Jurkat, Clone E6-1 (cell line): ENCODE results near the gene TSNAX.
A peak's percentile ranks its signal among the peaks of the same experiment; 100 is the strongest.
"Not testable (repeated sequence)": the region's sequence is repeated elsewhere in the genome, so short reads cannot be mapped to it uniquely, and the experiment has no call there.

ENCODE experiments used
- DNase-seq: peaks from one replicate; pipeline ENCODE4 v3.0.0-alpha.2; 2011; ENCODE audit warnings: low read depth, low spot score
- H3K4me3 ChIP-seq: 2 replicates; pipeline ENCODE4 v1.5.1; 2011; ENCODE audit warnings: mild to moderate bottlenecking, low read length, control low read depth, moderate library complexity

Gene TSNAX

GRCh38 chr1:231557411-231557810, 28.9 kb downstream of the TSNAX start:
- no peak overlapping the region for H3K4me3 ChIP-seq
- no peak for DNase-seq

- DNase-seq: no peak
- H3K4me3 ChIP-seq: no peak overlapping the region
Observed at GRCh38 chr1:231557898-231558707, 29.6 kb downstream of the TSNAX start.

GRCh38 chr1:231558708-231559185, 30.3 kb downstream of the TSNAX start:
- DNase-seq: no peak
- H3K4me3 ChIP-seq: no peak overlapping the region

DNA sequence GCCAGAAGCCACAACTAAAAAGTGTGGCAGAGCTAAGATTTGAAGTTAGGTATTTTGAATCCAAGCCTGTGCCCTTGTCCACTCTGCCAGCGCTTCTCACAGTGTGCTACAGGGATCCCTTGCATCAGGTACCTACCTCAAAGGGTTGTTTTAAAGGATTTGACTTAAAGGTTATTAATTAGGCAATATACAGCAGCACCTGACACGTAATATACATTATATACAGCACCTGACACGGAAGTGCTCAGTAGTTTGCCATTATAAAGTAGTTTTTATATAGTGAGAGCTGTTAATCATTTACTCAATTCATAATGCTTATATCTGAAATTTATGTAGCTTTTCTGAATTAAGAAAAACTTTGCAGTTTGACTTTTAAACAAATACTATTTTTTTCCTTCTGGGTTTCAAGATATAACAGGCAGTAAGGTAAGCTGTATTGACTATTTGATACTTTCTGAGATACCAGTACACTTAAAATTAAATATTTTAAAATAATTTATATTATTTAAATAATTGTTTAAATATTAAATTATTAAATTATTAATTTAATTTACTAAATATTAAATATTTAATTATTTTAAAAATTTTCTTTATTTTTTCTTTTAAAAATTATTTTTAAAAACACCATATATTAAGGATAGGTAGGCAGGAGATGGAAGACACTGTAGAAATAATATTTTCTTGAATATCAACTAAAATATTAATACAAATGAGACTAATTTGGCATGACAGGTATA, 33.3 kb downstream of the TSNAX start:
- no peak overlapping the region for H3K4me3 ChIP-seq
- DNase-seq: no peak

DNA sequence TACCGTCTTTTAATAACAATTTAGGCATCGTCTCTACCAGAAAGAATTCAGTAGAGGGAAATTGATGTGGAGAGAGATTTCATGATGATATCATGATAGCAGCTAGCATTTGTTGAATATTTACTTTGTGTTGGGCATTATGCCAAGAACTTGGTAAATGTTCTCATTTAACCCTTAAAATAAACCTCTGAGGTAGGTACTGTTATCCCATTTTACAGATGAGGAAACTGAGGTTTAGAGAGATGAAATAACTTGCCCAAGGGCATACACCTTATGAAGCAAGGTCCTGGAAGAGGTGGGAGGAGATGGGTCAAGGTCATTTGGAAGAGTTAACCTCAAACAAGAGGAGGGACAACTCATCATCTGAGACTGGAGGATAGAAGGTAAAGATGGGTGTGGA, 34.8 kb downstream of the TSNAX start:
- no peak overlapping the region for H3K4me3 ChIP-seq
- no peak for DNase-seq

- DNase-seq: no peak
- H3K4me3 ChIP-seq: no peak overlapping the region
Observed at GRCh38 chr1:231564373-231564772, 35.9 kb downstream of the TSNAX start.

DNA sequence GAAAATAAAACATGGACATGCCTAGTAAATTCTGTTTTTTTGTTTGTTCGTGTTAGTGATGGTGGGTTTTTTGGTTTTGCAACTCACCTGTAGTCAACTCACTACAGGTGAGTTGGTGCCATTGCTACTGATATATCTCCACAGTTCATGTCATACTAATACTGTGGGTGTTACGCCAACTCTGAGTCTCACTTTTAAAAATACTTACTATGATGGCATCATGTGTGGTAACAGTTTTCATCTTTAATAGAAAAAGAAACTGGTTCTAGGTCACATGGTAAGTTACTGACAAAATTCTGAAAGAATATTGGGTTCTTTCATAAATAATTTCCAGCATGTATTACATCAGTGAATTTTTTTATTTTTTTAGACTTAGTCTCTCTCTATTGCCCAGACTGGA, 38.0 kb downstream of the TSNAX start:
- H3K4me3 ChIP-seq: no peak overlapping the region
- DNase-seq: no peak

- not testable (repeated sequence) for DNase-seq, H3K4me3 ChIP-seq
Observed at GRCh38 chr1:231570262-231570661, 41.8 kb downstream of the TSNAX start.

GRCh38 chr1:231571904-231572303, 43.4 kb downstream of the TSNAX start:
- DNase-seq: no peak
- no peak overlapping the region for H3K4me3 ChIP-seq

DNA sequence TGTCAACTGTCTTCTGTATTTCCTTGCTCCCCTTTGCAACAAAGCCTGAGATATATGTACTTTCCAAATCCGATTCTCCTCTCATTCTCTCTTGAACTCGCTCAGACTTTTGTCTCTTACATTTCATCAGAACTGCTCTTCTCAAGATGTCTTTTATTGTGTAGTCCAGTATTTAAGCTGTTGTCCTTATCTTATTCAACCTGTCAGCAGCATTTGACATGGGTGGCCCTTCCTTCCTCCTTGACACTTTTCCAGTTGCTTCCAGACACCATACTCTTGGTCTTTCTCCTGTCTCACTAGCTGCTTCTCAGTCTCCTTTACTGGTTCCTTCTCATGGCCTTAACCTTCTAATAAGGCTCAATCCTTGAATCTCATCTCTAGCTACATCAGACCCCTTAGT, 47.0 kb downstream of the TSNAX start:
- no peak overlapping the region for H3K4me3 ChIP-seq
- DNase-seq: no peak

DNA sequence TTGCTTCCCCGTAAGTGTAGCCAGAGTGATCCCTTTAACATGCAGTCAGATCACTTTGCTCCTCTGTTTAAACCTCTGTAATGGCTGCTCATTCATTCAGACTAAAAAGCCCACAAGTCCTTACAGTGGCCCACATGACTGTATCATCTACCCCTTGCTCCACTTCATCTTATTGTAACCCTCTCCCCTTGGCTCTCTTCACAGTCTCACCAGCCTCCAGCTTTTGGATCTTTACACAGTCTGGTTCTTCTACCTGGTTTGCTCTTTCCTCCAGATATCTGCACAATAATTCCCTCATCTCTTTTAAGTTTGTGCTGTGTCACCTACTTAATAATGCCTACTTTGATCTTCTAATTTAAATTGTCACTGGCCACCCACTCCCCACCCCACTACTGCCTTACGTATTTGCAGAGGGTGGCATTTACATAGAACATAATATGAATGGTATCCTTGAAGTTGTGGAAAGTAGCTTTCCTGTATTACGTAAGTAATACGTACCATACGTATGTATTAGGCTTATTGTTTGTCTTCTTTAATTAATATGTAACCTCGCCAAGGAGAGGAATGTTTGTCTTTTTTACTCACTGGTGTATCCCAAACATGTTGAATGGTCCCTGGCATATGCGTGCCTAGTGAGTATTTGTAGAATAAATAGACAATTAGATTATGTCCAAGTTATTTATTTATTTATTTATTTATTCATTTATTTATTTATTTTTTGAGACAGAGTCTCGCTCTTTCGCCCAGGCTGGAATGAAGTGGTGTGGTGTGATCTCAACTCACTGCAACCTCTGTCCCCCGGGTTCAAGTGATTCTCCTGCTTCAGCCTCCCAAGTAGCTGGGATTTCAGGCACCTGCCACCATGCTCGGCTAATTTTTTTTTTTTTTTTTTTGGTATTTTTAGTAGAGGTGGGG, 48.6 kb downstream of the TSNAX start:
- no peak overlapping the region for H3K4me3 ChIP-seq
- no peak for DNase-seq

DNA sequence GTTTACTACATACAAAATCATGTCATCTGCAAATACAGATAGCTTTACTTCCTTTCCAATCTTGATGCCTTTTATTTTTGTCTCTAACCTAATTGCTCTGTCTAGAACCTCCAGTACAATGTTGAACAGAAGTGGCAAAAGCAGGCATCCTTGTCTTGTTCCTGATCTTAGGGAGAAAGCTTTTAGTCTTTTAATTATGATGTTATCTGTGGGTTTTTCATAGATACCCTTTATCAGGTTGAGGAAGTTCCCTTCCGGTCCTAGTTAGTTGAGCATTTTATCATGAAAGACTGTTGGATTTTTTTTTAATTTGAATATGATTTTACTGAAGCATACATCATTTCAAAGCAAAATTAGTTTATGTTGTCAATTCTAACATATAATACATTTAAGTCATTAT, 52.4 kb downstream of the TSNAX start:
- DNase-seq: no peak
- H3K4me3 ChIP-seq: no peak overlapping the region

- H3K4me3 ChIP-seq: no peak overlapping the region
- no peak for DNase-seq
Observed at GRCh38 chr1:231581859-231582258, 53.4 kb downstream of the TSNAX start.

DNA sequence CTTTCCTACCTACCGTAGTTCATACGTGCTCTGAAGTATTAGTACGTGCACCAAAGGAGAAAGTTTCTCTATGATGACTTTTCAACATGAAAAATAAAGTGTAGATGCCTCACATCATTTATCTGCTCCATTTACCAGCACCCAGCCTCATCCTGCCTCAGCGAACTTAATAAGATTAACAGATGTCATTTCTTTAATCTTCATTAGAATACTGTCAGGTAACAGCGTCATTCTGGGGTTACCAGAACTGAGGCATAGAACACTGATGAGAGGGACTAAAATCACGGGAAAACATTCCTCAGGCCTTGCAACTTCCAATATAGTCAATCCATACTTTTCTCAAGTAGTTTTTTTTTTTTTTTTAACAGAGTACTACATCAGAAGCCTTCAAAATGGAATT, 54.9 kb downstream of the TSNAX start:
- no peak overlapping the region for H3K4me3 ChIP-seq
- DNase-seq: no peak

DNA sequence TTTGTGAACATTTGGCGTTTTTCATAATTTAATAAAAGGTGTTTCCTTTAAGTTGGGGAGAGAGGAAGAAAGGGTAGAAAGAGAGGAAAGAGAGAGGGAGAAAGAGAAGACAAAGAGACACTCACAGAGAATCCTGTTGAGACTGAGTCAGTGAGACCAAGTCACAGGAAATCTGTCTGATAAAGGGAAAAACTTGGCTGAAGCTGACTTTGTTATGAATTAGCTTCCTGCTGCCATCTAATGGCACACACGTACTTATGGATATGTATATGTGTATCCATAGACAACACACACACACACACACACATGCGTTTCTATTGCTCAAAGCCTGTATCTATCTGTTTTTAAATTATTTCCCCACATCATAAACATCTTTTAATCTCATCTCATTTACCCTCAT, 55.6 kb downstream of the TSNAX start:
- peak; percentile 37 for DNase-seq
- no peak overlapping the region for H3K4me3 ChIP-seq

DNA sequence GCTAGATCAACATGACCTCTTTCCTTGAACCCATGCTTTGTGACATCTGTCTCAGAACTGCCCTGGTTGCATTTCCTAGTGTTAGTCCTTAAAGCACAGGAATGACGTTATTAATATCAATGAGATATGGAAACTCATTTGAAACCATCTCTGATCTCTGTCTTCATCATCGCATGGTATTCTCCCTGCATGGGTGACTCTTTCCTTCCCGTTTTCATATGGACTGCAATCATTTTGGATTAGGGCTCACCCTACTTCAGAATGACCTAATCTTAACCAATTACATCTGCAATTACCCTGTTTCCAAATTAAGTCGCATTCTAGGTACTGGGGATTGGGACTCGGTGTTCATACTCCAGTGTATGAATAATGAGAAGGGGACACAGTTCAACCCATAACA, 56.5 kb downstream of the TSNAX start:
- no peak overlapping the region for H3K4me3 ChIP-seq
- no peak for DNase-seq

DNA sequence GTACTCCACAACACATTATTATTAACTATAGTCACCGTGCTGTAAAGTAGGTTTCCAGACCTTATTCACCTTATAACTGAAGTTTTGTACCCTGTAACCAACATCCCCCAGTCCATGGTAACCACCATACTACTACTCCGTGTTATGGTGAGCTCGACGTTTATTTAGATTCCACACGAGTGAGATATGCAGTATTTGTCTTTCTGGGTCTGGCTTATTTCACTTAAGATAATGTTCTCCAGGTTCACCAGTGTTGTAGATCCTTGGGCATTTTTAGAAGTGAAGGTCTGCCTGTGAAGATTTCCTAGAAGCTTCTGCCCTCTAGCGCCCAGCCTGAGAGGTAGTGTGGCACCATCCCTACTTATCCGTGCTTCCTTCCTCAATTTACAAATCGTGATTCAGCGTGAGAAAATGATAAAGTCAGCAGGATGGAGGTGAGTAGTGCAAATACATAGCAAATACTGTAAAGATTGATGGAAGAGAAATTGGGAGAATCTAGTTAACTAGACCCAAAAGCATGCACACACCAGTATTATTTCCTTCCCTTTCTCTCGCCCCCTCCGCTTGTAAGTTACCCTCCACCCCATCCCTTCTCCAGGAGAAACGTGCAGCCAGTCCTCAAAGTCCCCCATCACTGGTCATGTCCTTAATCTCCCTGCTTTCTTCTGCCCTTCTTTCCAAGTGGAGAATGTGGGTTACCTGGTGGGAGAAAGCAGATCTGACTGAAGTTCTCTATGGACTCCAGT, 62.2 kb downstream of the TSNAX start:
- H3K4me3 ChIP-seq: no peak overlapping the region
- DNase-seq: peak; percentile 49

DNA sequence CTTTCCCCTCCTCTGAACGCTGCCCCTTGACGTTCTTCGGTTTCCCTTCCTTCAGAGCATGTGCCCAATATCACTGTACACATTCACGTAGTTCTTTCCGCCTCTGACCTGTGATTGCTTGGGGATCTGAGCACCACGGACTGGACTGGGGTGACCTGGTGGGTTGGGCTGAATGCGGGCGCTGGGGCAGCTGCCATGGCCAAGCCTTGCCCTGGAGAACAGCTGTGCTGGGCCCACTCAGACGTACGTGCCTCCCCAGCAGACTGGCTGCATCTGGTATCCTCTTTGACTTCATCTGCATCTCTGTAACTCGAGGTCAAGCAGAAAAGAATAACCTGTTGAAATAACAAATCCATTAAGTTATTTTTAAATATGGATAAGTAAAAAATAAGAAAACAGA, 63.0 kb downstream of the TSNAX start:
- no peak for DNase-seq
- no peak overlapping the region for H3K4me3 ChIP-seq

DNA sequence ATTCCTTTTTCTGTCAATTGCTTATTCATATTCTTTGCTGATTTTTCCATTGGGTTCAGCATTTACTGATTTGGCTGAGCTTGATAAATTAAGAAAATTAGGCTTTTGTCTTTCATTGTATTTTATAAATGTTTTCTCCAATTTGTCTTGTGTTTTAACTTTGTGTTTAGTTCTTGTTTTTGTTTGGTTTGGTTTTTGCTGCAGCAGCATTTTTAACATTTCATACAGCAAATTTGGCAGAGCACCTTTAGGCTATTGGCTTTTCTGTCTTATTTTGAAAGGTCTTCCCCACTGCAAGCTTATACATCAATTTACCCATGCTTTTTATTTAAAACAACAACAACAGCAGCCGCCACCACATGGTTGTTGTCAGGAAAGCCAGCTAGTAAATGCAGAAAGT, 64.3 kb downstream of the TSNAX start:
- no peak overlapping the region for H3K4me3 ChIP-seq
- no peak for DNase-seq
